GM10248 (cell line): ENCODE results near the gene CBL.

Source experiments
- CTCF ChIA-PET: fragments of 300-600 bp; sonication (Branson Sonifier 250); formaldehyde crosslinking; extraction: SDS; loops from one replicate; lab custom pipeline; 2021; ENCODE audit warnings: antibody characterized with exemption; lab: Yijun Ruan, JAX
- POLR2A ChIA-PET: fragments of 350-650 bp; sonication (Branson Sonifier 250); formaldehyde crosslinking; extraction: SDS; loops from one replicate; lab custom pipeline; 2020; ENCODE audit warnings: antibody characterized with exemption; lab: Yijun Ruan, JAX
- DNase-seq: peaks from one replicate; pipeline ENCODE4 v3.0.0; 2012; ENCODE audit errors: extremely low spot score
- TF ChIP-seq, protein P1 (sequence below): IDR thresholded peaks from 2 replicates; pipeline ENCODE4 v1.5.1; 2012; ENCODE audit warnings: mild to moderate bottlenecking, low read depth; ENCODE audit errors: extremely low read depth, missing control alignments, control extremely low read depth

The CBL gene

DNA sequence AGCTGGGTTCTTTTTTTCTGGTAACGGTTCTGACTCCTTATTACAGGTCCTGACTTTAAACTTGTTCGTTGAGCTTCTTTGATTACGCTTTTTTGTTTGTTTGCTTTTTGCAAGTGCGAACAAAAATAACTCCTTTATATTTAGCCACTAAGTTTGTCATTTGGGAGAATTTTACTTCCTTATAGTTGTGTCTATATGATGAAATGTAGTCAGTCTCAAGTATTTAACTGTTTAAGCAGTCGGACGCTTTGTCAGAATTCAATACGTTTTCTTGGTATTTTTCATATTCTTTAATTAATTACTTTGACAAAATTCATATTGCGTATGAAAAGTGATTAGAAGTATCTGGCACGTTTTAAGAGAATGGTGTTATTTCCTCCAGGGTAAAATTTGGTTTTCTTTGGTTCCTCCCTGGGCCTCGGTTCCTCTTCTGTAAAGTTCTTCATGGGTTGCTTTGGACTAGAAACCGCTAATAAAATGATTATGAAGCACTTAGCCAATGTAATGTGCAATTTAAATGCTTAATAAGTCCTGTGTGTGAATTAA, 1.3 kb downstream of the CBL start:
- POLR2A ChIA-PET, result interaction anchor here (1.0 kb wide), 1 partner anchor 44 kb away, joined by 3 read pairs; no protein-coding TSS in a partner anchor
- TF ChIP-seq, protein P1, sequence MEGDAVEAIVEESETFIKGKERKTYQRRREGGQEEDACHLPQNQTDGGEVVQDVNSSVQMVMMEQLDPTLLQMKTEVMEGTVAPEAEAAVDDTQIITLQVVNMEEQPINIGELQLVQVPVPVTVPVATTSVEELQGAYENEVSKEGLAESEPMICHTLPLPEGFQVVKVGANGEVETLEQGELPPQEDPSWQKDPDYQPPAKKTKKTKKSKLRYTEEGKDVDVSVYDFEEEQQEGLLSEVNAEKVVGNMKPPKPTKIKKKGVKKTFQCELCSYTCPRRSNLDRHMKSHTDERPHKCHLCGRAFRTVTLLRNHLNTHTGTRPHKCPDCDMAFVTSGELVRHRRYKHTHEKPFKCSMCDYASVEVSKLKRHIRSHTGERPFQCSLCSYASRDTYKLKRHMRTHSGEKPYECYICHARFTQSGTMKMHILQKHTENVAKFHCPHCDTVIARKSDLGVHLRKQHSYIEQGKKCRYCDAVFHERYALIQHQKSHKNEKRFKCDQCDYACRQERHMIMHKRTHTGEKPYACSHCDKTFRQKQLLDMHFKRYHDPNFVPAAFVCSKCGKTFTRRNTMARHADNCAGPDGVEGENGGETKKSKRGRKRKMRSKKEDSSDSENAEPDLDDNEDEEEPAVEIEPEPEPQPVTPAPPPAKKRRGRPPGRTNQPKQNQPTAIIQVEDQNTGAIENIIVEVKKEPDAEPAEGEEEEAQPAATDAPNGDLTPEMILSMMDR, result no peak
- no peak for DNase-seq
- CTCF ChIA-PET, result interaction anchor here (1.0 to 4.5 kb wide), 8 partner anchors 9 to 115 kb away, joined by 3 to 43 read pairs (median 9); no protein-coding TSS in a partner anchor

DNA sequence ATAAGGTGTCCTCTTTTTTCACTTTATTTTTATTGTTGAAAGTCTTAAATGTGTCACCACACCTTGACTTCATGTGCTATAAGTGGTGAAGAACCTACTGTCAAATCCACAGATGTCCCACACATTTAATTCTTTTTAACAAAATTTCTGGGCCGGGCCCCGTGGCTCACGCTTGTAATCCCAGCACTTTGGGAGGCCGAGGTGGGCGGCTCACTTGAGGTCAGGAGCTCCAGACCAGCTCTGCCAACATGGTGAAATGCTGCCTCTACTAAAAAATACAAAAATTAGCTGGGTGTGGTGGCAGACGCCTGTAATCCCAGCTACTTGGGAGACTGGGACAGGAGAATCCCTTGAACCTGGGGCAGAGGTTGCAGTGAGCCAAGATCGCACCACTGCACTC, 3.0 kb downstream of the CBL start:
- ChIA-PET POLR2A (no interaction called here), CTCF (interaction anchor here (0.9 to 1.7 kb wide), 3 partner anchors 11 to 51 kb away, joined by 3 read pairs; no protein-coding TSS in a partner anchor)
- TF ChIP-seq, protein P1, result no peak
- no peak for DNase-seq

DNA sequence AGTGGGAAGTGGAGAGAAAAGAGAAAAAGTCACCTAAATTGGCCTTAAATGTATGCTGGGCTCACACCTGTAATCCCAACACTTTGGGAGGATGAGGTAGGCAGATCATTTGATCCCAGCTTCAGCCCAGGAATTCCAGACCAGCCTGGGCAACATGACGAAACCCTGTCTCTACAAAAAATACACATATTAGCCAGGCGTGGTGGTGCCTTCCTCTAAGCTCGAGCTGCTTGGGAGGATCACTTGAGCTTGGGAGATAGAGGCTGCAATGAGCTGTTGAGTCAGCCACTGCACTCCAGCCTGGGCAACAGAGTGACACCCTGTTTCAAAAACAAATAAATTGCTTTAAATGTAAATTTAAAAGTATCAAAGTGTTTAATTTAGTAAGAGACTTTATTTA, 3.9 kb downstream of the CBL start:
- ChIA-PET POLR2A (no interaction called here), CTCF (interaction anchor here (0.9 to 1.7 kb wide), 5 partner anchors 11 to 164 kb away, joined by 3 to 8 read pairs (median 3); no protein-coding TSS in a partner anchor)
- TF ChIP-seq, protein P1, result no peak
- no peak for DNase-seq

DNA sequence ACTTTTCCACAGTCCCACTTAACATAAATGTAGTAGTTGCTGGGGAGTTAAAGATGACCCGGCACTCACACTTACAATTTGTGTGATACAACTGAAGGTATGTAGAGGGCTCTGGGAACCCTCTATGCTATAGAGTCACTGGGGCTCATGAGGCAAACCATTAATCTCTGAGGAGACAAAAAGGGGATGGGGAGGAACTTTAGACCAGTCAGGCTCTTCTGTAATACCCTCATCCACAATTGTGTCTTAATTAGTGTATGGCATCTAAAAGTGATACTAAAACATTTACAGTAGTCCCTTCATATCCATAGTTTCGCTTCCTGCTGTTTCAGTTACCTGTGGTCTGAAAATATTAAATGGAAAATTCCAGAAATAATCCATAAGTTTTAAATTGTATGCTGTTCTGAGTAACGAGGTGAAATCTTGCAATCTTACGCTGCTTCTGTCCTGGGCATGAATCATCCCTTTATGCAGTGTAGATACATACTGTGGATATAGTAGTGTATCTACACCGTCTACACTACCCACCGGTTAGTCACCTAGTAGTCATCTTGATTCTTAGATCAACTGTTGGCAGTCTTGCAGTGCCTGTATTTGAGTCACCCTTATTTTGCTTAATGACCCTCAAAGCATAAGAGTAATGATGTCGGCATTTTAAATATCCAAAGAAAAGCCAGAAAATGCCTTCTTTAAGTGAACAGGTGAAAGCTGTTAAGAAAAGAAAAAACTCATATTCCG, 12.2 kb downstream of the CBL start:
- POLR2A ChIA-PET, result no interaction called here
- CTCF ChIA-PET, result interaction anchor here (5.7 kb wide), 1 partner anchor 13 kb away, joined by 21 read pairs; the partner anchor contains the start of gene CBL
- no peak for DNase-seq
- TF ChIP-seq, protein P1, result no peak

DNA sequence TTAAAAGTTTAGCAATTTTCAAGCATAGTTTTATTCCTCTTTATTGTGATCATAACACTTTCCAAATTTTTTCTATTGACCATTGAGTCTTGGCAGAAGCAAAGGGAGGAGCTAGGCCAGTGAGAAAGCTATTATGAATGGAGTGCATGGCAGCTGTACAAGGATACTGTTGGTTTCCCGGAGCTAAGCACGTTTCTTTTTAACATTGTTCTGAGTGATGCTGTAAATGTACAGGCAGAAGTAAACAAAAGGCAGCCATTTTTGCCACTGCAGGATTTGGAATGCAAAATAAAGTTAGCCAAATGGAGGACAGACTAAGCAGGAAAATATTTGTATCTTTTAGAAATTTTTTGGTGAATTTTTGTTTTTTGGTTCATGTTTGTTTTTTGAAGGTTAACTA, 16.2 kb downstream of the CBL start:
- CTCF ChIA-PET, result interaction anchor here (1.2 to 1.4 kb wide), 3 partner anchors 9 to 25 kb away, joined by 3 to 5 read pairs (median 3); partner anchors contain the start of gene CBL
- no peak for DNase-seq
- POLR2A ChIA-PET, result no interaction called here
- TF ChIP-seq, protein P1, result no peak

DNA sequence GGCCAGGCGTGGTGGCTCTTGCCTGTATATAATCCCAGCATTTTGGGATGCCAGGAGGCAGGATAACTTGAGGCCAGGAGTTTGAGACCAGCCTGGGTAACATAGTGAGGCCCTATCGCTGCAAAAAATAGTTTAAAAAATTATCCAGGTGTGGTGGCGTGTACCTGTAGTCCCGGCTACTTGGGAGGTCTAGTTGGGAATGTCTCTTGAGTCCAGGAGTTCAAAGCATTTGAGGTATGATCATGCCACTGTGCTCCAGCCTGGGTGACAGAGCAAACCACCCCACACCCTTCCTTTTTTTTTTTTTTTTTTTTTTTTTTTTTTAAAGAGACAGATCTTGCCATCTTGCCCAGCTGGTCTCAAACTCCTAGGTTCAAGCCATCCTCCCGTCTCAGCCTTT, 16.8 kb downstream of the CBL start:
- TF ChIP-seq, protein P1, result no peak
- ChIA-PET POLR2A (no interaction called here), CTCF (interaction anchor here (1.4 kb wide), 1 partner anchor 17 kb away, joined by 5 read pairs; the partner anchor contains the start of gene CBL)
- DNase-seq, result no peak
